Astrocyte of the spinal cord (primary cell): ENCODE measurements around the gene SARDH.
"Not testable (repeated sequence)": the region's sequence is repeated elsewhere in the genome, so short reads cannot be mapped to it uniquely, and the experiment has no call there.

Source experiments
- DNase-seq: peaks from one replicate; pipeline ENCODE4 v3.0.0; 2011; ENCODE audit warnings: low read depth, low spot score
- H3K4me3 ChIP-seq: 2 replicates; pipeline ENCODE4 v1.5.1; 2011; ENCODE audit warnings: low read depth, mild to moderate bottlenecking, low read length, moderate library complexity
- in situ Hi-C: cut with HindIII; loops from 2 replicates; pipeline ENCODE4 v1.10.0; 2017; ENCODE audit warnings: low sequenced_read_pairs
- TF ChIP-seq, protein P1 (sequence below): IDR thresholded peaks from 2 replicates; pipeline ENCODE4 v1.5.1; 2012; ENCODE audit warnings: low read depth, mild to moderate bottlenecking, low read length, inconsistent platforms

SARDH gene

GRCh38 chr9:133631111-133631510 is 107.0 kb downstream of the SARDH start:
- TF ChIP-seq, protein P1, sequence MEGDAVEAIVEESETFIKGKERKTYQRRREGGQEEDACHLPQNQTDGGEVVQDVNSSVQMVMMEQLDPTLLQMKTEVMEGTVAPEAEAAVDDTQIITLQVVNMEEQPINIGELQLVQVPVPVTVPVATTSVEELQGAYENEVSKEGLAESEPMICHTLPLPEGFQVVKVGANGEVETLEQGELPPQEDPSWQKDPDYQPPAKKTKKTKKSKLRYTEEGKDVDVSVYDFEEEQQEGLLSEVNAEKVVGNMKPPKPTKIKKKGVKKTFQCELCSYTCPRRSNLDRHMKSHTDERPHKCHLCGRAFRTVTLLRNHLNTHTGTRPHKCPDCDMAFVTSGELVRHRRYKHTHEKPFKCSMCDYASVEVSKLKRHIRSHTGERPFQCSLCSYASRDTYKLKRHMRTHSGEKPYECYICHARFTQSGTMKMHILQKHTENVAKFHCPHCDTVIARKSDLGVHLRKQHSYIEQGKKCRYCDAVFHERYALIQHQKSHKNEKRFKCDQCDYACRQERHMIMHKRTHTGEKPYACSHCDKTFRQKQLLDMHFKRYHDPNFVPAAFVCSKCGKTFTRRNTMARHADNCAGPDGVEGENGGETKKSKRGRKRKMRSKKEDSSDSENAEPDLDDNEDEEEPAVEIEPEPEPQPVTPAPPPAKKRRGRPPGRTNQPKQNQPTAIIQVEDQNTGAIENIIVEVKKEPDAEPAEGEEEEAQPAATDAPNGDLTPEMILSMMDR, result no peak
- no peak for DNase-seq
- no peak overlapping the region for H3K4me3 ChIP-seq
- in situ Hi-C loops, result no loop called here

DNA sequence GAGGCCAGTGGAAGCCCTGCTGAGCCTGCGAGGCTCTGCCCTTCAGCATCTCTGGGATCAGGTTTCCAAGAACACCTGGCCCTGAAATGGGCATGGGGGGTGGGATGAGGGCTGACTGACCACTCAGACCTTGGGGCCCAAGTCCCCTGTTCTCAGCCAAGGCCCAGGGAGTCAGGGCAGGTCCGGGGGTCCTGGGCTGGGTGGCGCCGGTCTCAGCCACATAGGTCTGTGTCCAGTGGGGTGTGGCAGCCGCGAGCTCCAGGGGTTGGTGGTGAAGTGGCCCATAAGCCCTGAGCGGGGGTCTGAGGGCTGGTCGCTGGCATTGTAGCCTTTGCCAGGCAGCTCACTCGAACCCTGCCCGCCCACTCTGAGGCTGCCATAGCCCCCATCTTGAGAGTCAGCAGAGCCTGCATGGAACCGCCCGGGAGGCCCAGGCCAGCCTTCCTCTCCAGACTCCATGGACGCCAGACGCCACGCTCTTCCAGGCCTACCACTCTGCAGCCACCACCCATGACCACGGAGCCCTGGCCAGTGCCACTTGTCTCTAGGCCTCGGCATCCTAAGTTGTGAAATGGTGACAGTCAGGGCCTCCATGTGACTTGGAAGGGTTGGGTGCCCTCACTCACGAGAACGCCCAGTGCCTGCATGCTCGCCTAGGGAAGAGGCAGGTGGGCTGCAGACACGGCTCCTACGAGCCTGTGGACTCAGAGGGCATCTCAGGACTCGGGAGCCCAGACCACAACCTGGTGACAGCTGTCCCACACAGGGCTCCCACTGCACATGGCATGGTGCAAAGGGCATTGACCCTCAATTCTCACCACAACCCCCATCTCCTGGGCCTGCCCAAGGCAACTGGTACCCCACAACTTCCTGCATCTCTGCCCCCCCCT is 108.7 kb downstream of the SARDH start:
- in situ Hi-C loops, result no loop called here
- no peak overlapping the region for H3K4me3 ChIP-seq
- TF ChIP-seq, protein P1, result no peak
- DNase-seq, result no peak

DNA sequence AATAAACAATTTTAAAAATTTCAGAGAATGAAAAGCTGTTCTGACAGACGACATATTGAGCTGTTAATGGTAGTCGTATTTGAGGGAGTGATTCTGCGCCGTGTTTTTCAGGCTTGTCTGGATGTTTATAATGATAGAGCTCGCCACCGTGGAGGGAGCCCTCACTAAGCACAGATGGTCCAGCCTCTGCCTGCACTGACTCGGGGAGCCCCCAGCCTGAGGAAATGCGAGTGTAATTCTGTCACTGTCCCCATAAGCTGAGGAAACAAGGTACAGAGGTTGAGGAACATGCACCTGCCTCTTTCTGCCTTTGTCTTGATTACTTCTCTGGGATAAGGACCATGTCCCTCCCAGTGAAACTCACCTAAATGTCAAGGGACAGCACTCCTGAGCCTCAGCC is 109.4 kb downstream of the SARDH start:
- DNase-seq, result no peak
- TF ChIP-seq, protein P1, result no peak
- H3K4me3 ChIP-seq, result no peak overlapping the region
- in situ Hi-C loops, result no loop called here

GRCh38 chr9:133627341-133627740 is 110.8 kb downstream of the SARDH start:
- no peak overlapping the region for H3K4me3 ChIP-seq
- TF ChIP-seq, protein P1, result no peak
- in situ Hi-C loops, result no loop called here
- no peak for DNase-seq

GRCh38 chr9:133626008-133626407 is 112.1 kb downstream of the SARDH start:
- in situ Hi-C loops, DNase-seq, H3K4me3 ChIP-seq: not testable (repeated sequence)

DNA sequence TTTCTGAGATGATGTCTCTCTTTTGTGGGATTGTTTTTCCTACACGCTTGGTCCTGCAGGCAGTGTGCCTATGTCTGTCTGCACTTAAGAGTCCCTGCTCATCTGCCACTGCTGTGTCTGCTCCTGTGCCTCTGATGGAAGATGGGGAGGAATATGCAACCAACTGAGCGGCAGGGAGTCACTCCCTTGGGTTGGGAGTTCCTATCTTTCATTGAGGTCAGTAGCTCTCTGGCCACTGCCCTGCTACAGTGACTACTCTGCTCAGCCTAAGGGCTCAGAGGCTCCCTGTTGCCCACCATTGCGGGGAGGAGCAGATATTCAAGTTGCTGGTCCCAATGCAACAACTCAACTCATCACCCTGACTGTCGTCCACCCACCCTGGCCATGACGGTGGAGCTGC is 115.6 kb downstream of the SARDH start:
- TF ChIP-seq, protein P1, result no peak
- H3K4me3 ChIP-seq, result no peak overlapping the region
- in situ Hi-C loops, result no loop called here

GRCh38 chr9:133621725-133622267 is 116.4 kb downstream of the SARDH start:
- no peak overlapping the region for H3K4me3 ChIP-seq
- TF ChIP-seq, protein P1, result no peak
- no peak for DNase-seq
- in situ Hi-C loops, result no loop called here

More for the DNA sequence above, 115.6 kb downstream of the SARDH start:
- no peak for DNase-seq
